Activated naive CD4-positive, alpha-beta T cell treated with anti-CD3 and anti-CD28 coated beads, Interleukin-2, amount 50 U/mL, for 16 hours (primary cell): ENCODE measurements around the gene TBC1D22A.
"Not testable (repeated sequence)": the region's sequence is repeated elsewhere in the genome, so short reads cannot be mapped to it uniquely, and the experiment has no call there.

Experiments used
- DNase-seq: peaks from one replicate; pipeline ENCODE4 v3.0.0-alpha.2; 2020

The TBC1D22A gene

GRCh38 chr22:46774980-46775849 lies 12.8 kb downstream of the TBC1D22A start:
- DNase-seq = no peak

GRCh38 chr22:46775850-46776826 lies 13.7 kb downstream of the TBC1D22A start:
- no peak for DNase-seq

GRCh38 chr22:46776876-46777608 lies 14.6 kb downstream of the TBC1D22A start:
- DNase-seq = no peak

GRCh38 chr22:46777609-46777970 lies 15.1 kb downstream of the TBC1D22A start:
- DNase-seq = peak; percentile 64

GRCh38 chr22:46779023-46779422 lies 16.6 kb downstream of the TBC1D22A start:
- DNase-seq = no peak

GRCh38 chr22:46779651-46780050 lies 17.2 kb downstream of the TBC1D22A start:
- DNase-seq = no peak

- no peak for DNase-seq
Measured at GRCh38 chr22:46780453-46780852, 18.0 kb downstream of the TBC1D22A start.

GRCh38 chr22:46781291-46781690 lies 18.8 kb downstream of the TBC1D22A start:
- DNase-seq = no peak

GRCh38 chr22:46782200-46782599 lies 19.8 kb downstream of the TBC1D22A start:
- not testable (repeated sequence) for DNase-seq

- DNase-seq = no peak
Measured at GRCh38 chr22:46783721-46784120, 21.3 kb downstream of the TBC1D22A start.

- DNase-seq = no peak
Measured at GRCh38 chr22:46788441-46789172, 26.2 kb downstream of the TBC1D22A start.

- no peak for DNase-seq
Measured at GRCh38 chr22:46789992-46790391, 27.5 kb downstream of the TBC1D22A start.

GRCh38 chr22:46791201-46791731 lies 28.8 kb downstream of the TBC1D22A start:
- DNase-seq = peak; percentile 73

- DNase-seq = no peak
Measured at GRCh38 chr22:46792061-46792796, 29.8 kb downstream of the TBC1D22A start.

GRCh38 chr22:46792841-46793261 lies 30.4 kb downstream of the TBC1D22A start:
- DNase-seq = no peak

- DNase-seq = no peak
Measured at GRCh38 chr22:46793497-46793896, 31.0 kb downstream of the TBC1D22A start.

GRCh38 chr22:46794067-46794466 lies 31.6 kb downstream of the TBC1D22A start:
- DNase-seq = no peak

GRCh38 chr22:46794491-46794890 lies 32.0 kb downstream of the TBC1D22A start:
- DNase-seq = no peak

- DNase-seq = no peak
Measured at GRCh38 chr22:46795140-46795539, 32.7 kb downstream of the TBC1D22A start.

- no peak for DNase-seq
Measured at GRCh38 chr22:46795845-46796565, 33.6 kb downstream of the TBC1D22A start.
